ENCODE measurements around the gene LTBP3.

The LTBP3 gene

GRCh38 chr11:65558002-65558929 is at the start of gene LTBP3:
Gene LTBP3 (minus strand): TSS chr11:65558359. CDS start chr11:65557959, 400 bp downstream.
- peak; percentile 27 to 60 for DNase-seq

GRCh38 chr11:65606876-65607613 is 48.9 kb upstream of the LTBP3 start:
- DNase-seq = peak in 1 of 2 donors; percentile 28

- DNase-seq = no peak
Measured at GRCh38 chr11:65604258-65604657, 46.1 kb upstream of the LTBP3 start.

- DNase-seq = no peak
Measured at GRCh38 chr11:65599955-65600246, 41.7 kb upstream of the LTBP3 start.

- DNase-seq = no peak
Measured at GRCh38 chr11:65599216-65599954, 41.2 kb upstream of the LTBP3 start.

GRCh38 chr11:65598258-65598699 is 40.1 kb upstream of the LTBP3 start:
- no peak for DNase-seq

- no peak for DNase-seq
Measured at GRCh38 chr11:65596520-65596919, 38.4 kb upstream of the LTBP3 start.

GRCh38 chr11:65595543-65596281 is 37.6 kb upstream of the LTBP3 start, which contains the start of gene KCNK7:
Gene KCNK7 (minus strand): TSS chr11:65595800. CDS start chr11:65595772, 28 bp downstream.
- DNase-seq = no peak

- no peak for DNase-seq
Measured at GRCh38 chr11:65595131-65595530, 37.0 kb upstream of the LTBP3 start.

GRCh38 chr11:65593518-65594414 is 35.6 kb upstream of the LTBP3 start:
- DNase-seq = peak; percentile 45 to 60

- DNase-seq = no peak
Measured at GRCh38 chr11:65592858-65593517, 34.8 kb upstream of the LTBP3 start.

GRCh38 chr11:65591939-65592857 is 34.0 kb upstream of the LTBP3 start:
- DNase-seq = no peak

- no peak for DNase-seq
Measured at GRCh38 chr11:65590240-65590738, 32.1 kb upstream of the LTBP3 start.

- DNase-seq = peak; percentile 39 to 48
Measured at GRCh38 chr11:65589444-65590239, 31.5 kb upstream of the LTBP3 start.

- peak; percentile 83 to 85 for DNase-seq
Measured at GRCh38 chr11:65588199-65589054, 30.3 kb upstream of the LTBP3 start.

- DNase-seq = no peak
Measured at GRCh38 chr11:65586676-65587075, 28.5 kb upstream of the LTBP3 start.

GRCh38 chr11:65586247-65586630 is 28.1 kb upstream of the LTBP3 start:
- no peak for DNase-seq
